ENCODE results near the gene ATP9B.

Gene ATP9B

GRCh38 chr18:79410731-79411613, 341.8 kb downstream of the ATP9B start:
- no peak for FAIRE-seq
- DNase-seq (ENCODE audit: insufficient read length, low spot score) = no peak
- no peak for TF ChIP-seq POLR2A (IDR thresholded peaks at IDR 0.05; ENCODE audit: low read depth, low read length)

- no peak for TF ChIP-seq POLR2A (IDR thresholded peaks at IDR 0.05; ENCODE audit: low read depth, low read length)
- FAIRE-seq = no peak
- no peak for DNase-seq (ENCODE audit: insufficient read length, low spot score)
Observed at GRCh38 chr18:79411614-79412526, 342.7 kb downstream of the ATP9B start.

GRCh38 chr18:79413025-79413424, 343.8 kb downstream of the ATP9B start:
- FAIRE-seq = no peak

GRCh38 chr18:79413426-79413825, 344.2 kb downstream of the ATP9B start:
- no peak for TF ChIP-seq POLR2A (IDR thresholded peaks at IDR 0.05; ENCODE audit: low read depth, low read length)
- FAIRE-seq (no peak), DNase-seq (ENCODE audit: insufficient read length, low spot score) (no peak)

More at GRCh38 chr18:79413025-79413424, 343.8 kb downstream of the ATP9B start:
- no peak for TF ChIP-seq POLR2A (IDR thresholded peaks at IDR 0.05; ENCODE audit: low read depth, low read length)
- DNase-seq (ENCODE audit: insufficient read length, low spot score) = no peak

- FAIRE-seq (no peak), DNase-seq (ENCODE audit: insufficient read length, low spot score) (no peak)
- no peak for TF ChIP-seq POLR2A (IDR thresholded peaks at IDR 0.05; ENCODE audit: low read depth, low read length)
Observed at GRCh38 chr18:79413901-79414300, 344.7 kb downstream of the ATP9B start.

GRCh38 chr18:79416022-79416676, 347.0 kb downstream of the ATP9B start:
- DNase-seq (ENCODE audit: insufficient read length, low spot score) (no peak), FAIRE-seq (no peak)
- TF ChIP-seq POLR2A (IDR thresholded peaks at IDR 0.05; ENCODE audit: low read depth, low read length) = no peak

GRCh38 chr18:79416677-79417052, 347.5 kb downstream of the ATP9B start:
- DNase-seq (ENCODE audit: insufficient read length, low spot score) = no peak
- no peak for FAIRE-seq
- TF ChIP-seq POLR2A (IDR thresholded peaks at IDR 0.05; ENCODE audit: low read depth, low read length) = no peak

- no peak for TF ChIP-seq POLR2A (IDR thresholded peaks at IDR 0.05; ENCODE audit: low read depth, low read length)
- FAIRE-seq (no peak), DNase-seq (ENCODE audit: insufficient read length, low spot score) (no peak)
Observed at GRCh38 chr18:79418236-79418635, 349.0 kb downstream of the ATP9B start.

- TF ChIP-seq POLR2A (IDR thresholded peaks at IDR 0.05; ENCODE audit: low read depth, low read length) = no peak
- DNase-seq (ENCODE audit: insufficient read length, low spot score) (no peak), FAIRE-seq (no peak)
Observed at GRCh38 chr18:79418642-79419041, 349.4 kb downstream of the ATP9B start.

- FAIRE-seq (no peak), DNase-seq (ENCODE audit: insufficient read length, low spot score) (no peak)
- TF ChIP-seq POLR2A (IDR thresholded peaks at IDR 0.05; ENCODE audit: low read depth, low read length) = no peak
Observed at GRCh38 chr18:79420033-79420745, 351.0 kb downstream of the ATP9B start.

- FAIRE-seq (no peak), DNase-seq (ENCODE audit: insufficient read length, low spot score) (no peak)
- TF ChIP-seq POLR2A (IDR thresholded peaks at IDR 0.05; ENCODE audit: low read depth, low read length) = no peak
Observed at GRCh38 chr18:79421275-79421857, 352.2 kb downstream of the ATP9B start.

GRCh38 chr18:79422022-79422782, 353.0 kb downstream of the ATP9B start:
- no peak for TF ChIP-seq POLR2A (IDR thresholded peaks at IDR 0.05; ENCODE audit: low read depth, low read length)
- DNase-seq (ENCODE audit: insufficient read length, low spot score) (no peak), FAIRE-seq (no peak)

All from H54 (cell line).